Measurements from ENCODE around the gene UCN. TPM values are rescaled to one million over a fixed set of nuclear protein-coding genes. Genes with fewer than 3 reads are reported as not detected.

The UCN gene
- total RNA-seq, 2 experiments from 2014 or later, result 1.8 to 2.3 TPM

DNA sequence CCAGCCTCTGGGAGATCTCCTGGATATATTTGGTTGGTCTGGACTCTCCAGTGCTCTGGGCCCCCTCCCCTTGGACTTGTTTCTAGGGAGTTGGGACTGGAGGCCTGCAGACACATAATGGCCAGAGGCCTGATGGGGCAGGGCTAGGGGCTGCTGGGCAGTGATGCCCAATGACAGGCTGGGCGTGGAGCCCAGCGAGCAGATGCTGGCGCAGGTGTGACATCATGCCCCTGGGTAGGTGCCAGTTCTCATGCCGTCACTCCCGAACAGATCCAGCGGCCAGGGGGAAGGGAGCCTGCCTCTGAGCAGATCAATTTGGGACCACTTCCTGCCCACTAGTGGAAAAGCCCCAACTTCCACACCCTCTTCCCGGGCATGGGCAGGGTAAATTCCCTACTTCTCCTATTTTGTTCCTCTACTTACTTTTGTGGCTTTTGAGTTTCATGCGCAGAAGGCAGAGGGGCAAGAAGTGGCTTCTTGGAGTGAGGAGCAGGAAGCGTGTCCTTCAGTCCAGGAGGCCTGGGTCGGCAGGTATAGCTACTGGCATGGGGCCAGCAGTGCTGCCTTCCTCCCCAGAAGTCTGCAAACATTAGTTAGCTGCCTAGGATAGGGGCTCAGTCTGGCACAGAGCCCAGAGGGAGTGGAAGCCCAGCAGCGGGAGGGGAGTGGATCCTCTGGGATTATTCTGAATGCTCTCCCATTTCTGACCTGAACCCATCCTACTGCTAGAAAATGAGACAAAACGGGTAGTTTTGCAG, 8.6 kb upstream of the UCN start:
- Mint-ChIP-seq H3K4me3 (no peak overlapping the region), H3K4me1 (ENCODE audit: low read depth) (peaks cover 6% of the 10 kb centered on the region), H3K27me3 (no peaks in the 10 kb centered on the region), H3K9me3 (no peaks in the 10 kb centered on the region), H3K36me3 (ENCODE audit: low read depth) (peaks cover 17% of the 10 kb centered on the region), H3K27ac (no peak overlapping the region)
- POLR2A ChIA-PET, result no interaction called here
- peaks cover 17% of the 10 kb centered on the region for H3K36me3 ChIP-seq (ENCODE audit: insufficient read depth, low read length)
- DNase-seq (no peak), ATAC-seq (ENCODE audit: poor library complexity) (no peak)
- H3K27me3 ChIP-seq (ENCODE audit: control insufficient read depth in 1 of 2, insufficient read depth in 2 of 2, low read length in 2 of 2), result no peaks in the 10 kb centered on the region
- peaks cover 5% of the 10 kb centered on the region for H3K4me1 ChIP-seq (ENCODE audit: insufficient read depth, low read length)
- no peak overlapping the region for H3K4me3 ChIP-seq (ENCODE audit: low read length)
- H3K27ac ChIP-seq (ENCODE audit: low read depth in 1 of 2, low read length in 2 of 2), result no peak overlapping the region
- H3K9me3 ChIP-seq (ENCODE audit: control insufficient read depth in 1 of 2, insufficient read depth in 1 of 2, low read length in 2 of 2), result no peaks in the 10 kb centered on the region
- CTCF ChIA-PET, result no interaction called here
- TF ChIP-seq, protein P1, sequence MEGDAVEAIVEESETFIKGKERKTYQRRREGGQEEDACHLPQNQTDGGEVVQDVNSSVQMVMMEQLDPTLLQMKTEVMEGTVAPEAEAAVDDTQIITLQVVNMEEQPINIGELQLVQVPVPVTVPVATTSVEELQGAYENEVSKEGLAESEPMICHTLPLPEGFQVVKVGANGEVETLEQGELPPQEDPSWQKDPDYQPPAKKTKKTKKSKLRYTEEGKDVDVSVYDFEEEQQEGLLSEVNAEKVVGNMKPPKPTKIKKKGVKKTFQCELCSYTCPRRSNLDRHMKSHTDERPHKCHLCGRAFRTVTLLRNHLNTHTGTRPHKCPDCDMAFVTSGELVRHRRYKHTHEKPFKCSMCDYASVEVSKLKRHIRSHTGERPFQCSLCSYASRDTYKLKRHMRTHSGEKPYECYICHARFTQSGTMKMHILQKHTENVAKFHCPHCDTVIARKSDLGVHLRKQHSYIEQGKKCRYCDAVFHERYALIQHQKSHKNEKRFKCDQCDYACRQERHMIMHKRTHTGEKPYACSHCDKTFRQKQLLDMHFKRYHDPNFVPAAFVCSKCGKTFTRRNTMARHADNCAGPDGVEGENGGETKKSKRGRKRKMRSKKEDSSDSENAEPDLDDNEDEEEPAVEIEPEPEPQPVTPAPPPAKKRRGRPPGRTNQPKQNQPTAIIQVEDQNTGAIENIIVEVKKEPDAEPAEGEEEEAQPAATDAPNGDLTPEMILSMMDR (IDR thresholded peaks at IDR 0.05), result no peak
- intact Hi-C loops (cut with DNase I, micrococcal nuclease), result no loop called here

DNA sequence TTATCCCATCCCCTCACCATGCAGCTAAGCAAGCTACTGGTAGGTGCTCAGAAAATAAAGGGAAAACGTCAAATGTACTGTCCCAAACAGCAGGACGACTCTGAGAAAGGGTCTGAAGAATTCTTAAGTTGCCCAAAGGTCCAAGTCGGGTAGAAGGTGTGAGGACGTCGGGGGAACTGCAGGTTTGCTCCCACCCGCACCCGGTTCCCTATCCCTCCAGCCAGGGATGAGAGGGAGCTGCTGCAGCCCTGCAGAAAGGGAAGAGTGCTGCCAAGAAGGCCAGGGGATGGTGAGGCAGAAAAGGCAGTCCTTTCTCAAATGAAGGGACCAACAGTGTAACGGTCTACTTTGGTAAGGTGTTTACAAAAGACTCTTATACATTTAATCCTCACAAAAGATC, 6.9 kb upstream of the UCN start:
- no peaks in the 10 kb centered on the region for H3K9me3 ChIP-seq (ENCODE audit: control insufficient read depth in 1 of 2, insufficient read depth in 1 of 2, low read length in 2 of 2)
- no peak overlapping the region for H3K27ac Mint-ChIP-seq
- H3K4me1 ChIP-seq (ENCODE audit: insufficient read depth, low read length), result no peaks in the 10 kb centered on the region
- TF ChIP-seq, protein P1 (IDR thresholded peaks at IDR 0.05), result no peak
- intact Hi-C loops (cut with DNase I, micrococcal nuclease), result no loop called here
- H3K36me3 ChIP-seq (ENCODE audit: insufficient read depth, low read length), result peaks cover 17% of the 10 kb centered on the region
- no peaks in the 10 kb centered on the region for H3K27me3 ChIP-seq (ENCODE audit: control insufficient read depth in 1 of 2, insufficient read depth in 2 of 2, low read length in 2 of 2)
- no peak for DNase-seq
- peaks cover 15% of the 10 kb centered on the region for H3K36me3 Mint-ChIP-seq (ENCODE audit: low read depth)
- no peaks in the 10 kb centered on the region for H3K9me3 Mint-ChIP-seq
- no peaks in the 10 kb centered on the region for H3K4me1 Mint-ChIP-seq (ENCODE audit: low read depth)
- no peak overlapping the region for H3K4me3 ChIP-seq (ENCODE audit: low read length)
- no peak for ATAC-seq (ENCODE audit: poor library complexity)
- ChIA-PET POLR2A (no interaction called here), CTCF (no interaction called here)
- H3K27ac ChIP-seq (ENCODE audit: low read depth in 1 of 2, low read length in 2 of 2), result no peak overlapping the region
- no peaks in the 10 kb centered on the region for H3K27me3 Mint-ChIP-seq
- H3K4me3 Mint-ChIP-seq, result no peak overlapping the region

GRCh38 chr2:27314709-27315108, 6.5 kb upstream of the UCN start:
- POLR2A ChIA-PET, result interaction anchor here (1.4 kb wide), 1 partner anchor 8 kb away, joined by 6 read pairs; the partner anchor contains the start of gene MPV17
- no peak for ATAC-seq (ENCODE audit: poor library complexity)

More at GRCh38 chr2:27314709-27315108, 6.5 kb upstream of the UCN start:
- no peaks in the 10 kb centered on the region for H3K4me1 ChIP-seq (ENCODE audit: insufficient read depth, low read length)
- H3K36me3 ChIP-seq (ENCODE audit: insufficient read depth, low read length), result peaks cover 19% of the 10 kb centered on the region
- no peaks in the 10 kb centered on the region for H3K27me3 Mint-ChIP-seq
- DNase-seq, result no peak
- intact Hi-C loops (cut with DNase I, micrococcal nuclease), result no loop called here
- no peaks in the 10 kb centered on the region for H3K4me1 Mint-ChIP-seq (ENCODE audit: low read depth)
- no peak overlapping the region for H3K27ac ChIP-seq (ENCODE audit: low read depth in 1 of 2, low read length in 2 of 2)
- H3K27me3 ChIP-seq (ENCODE audit: control insufficient read depth in 1 of 2, insufficient read depth in 2 of 2, low read length in 2 of 2), result no peaks in the 10 kb centered on the region
- no peaks in the 10 kb centered on the region for H3K9me3 ChIP-seq (ENCODE audit: control insufficient read depth in 1 of 2, insufficient read depth in 1 of 2, low read length in 2 of 2)
- TF ChIP-seq, protein P1 (IDR thresholded peaks at IDR 0.05), result no peak
- no peak overlapping the region for H3K4me3 ChIP-seq (ENCODE audit: low read length)
- CTCF ChIA-PET, result interaction anchor here (1.1 kb wide), 1 partner anchor 11 kb away, joined by 5 read pairs; no protein-coding TSS in a partner anchor
- H3K27ac Mint-ChIP-seq, result no peak overlapping the region
- H3K4me3 Mint-ChIP-seq, result no peak overlapping the region
- H3K36me3 Mint-ChIP-seq (ENCODE audit: low read depth), result peaks cover 16% of the 10 kb centered on the region
- H3K9me3 Mint-ChIP-seq, result no peaks in the 10 kb centered on the region

Data from CD4-positive, alpha-beta T cell (primary cell).